HepG2 (cell line): ENCODE results near the gene SHTN1.

Experiments used
- PAX8 ChIP-seq: sonication (generic); formaldehyde crosslinking; IDR thresholded peaks from 2 replicates; pipeline ENCODE4 v1.8.0; 2022; ENCODE audit warnings: mild to moderate bottlenecking, missing genetic modification reagents, borderline replicate concordance
- ZNF619 ChIP-seq: sonication (generic); formaldehyde crosslinking; IDR thresholded peaks from 2 replicates; pipeline ENCODE4 v1.4.0; 2020; ENCODE audit warnings: mild to moderate bottlenecking, missing genetic modification reagents

GRCh38 chr10:116995648-116996047 lies 9.3 kb downstream of the SHTN1 start:
- TF ChIP-seq ZNF619 (no peak), PAX8 (CRISPR knock-in tag) (no peak)
